HCT116 (cell line): ENCODE measurements around the gene AKAP5. TPM values are rescaled to one million over a fixed set of nuclear protein-coding genes. Genes with fewer than 3 reads are reported as not detected.

Experiments used
- ATAC-seq: fragments of 200-7000 bp; cut with Tn5 transposase; 2 replicates; pipeline ENCODE4 v1.9.1; 2020; ENCODE audit warnings: mild to moderate bottlenecking, moderate library complexity
- BruUV-seq: library from RNA; stranded (reverse); fragments of 400-500 nt; replicated peaks from 2 replicates; lab custom pipeline; 2021; lab: Mats Ljungman, UMichigan
- CTCF ChIA-PET: fragments of 300-600 bp; sonication (Branson Sonifier 250); formaldehyde crosslinking; loops from one replicate; lab custom pipeline; 2021; ENCODE audit warnings: antibody characterized with exemption; lab: Charles Lee
- POLR2A ChIA-PET: fragments of 300-600, 350-600 bp; sonication (Branson Sonifier 250); formaldehyde crosslinking; loops from one replicate; lab custom pipeline; 2021; ENCODE audit warnings: antibody characterized with exemption; lab: Charles Lee
- RAD21 ChIA-PET, 2 experiments: fragments of 300-600 bp; sonication (Branson Sonifier 250); formaldehyde crosslinking; loops; one replicate each; lab custom pipeline; 2023; ENCODE audit warnings: low total read pairs in 2 of 2; ENCODE audit not compliant: uncharacterized antibody in 2 of 2, unreplicated experiment in 2 of 2, low non-redundant PET in 1 of 2; lab: Charles Lee
- DNase-seq: peaks from one replicate; pipeline ENCODE4 v3.0.0-alpha.2; 2010; ENCODE audit warnings: low read depth, low spot score
- H2AFZ ChIP-seq: fragments of 200-600 bp; shearing (Covaris generic), sonication (generic); 2 replicates; pipeline ENCODE4 v1.6.1; 2017; ENCODE audit warnings: low read depth, mixed run types, mixed read lengths, antibody characterized with exemption, low read length; ENCODE audit not compliant: poor library complexity, severe bottlenecking
- H3K27ac ChIP-seq: 2 replicates; pipeline ENCODE4 v1.5.1; 2012; ENCODE audit warnings: low read depth, low read length
- H3K27me3 ChIP-seq: fragments of 200-600 bp; sonication (generic); 2 replicates; pipeline ENCODE4 v1.6.1; 2016; ENCODE audit warnings: mixed run types, low read length, mixed read lengths; ENCODE audit not compliant: insufficient read depth
- H3K36me3 ChIP-seq, 2 experiments: fragments of 200-500 bp in 1 of 2; fragments of 200-600 bp in 1 of 2; sonication (Bioruptor generic) in 1 of 2; sonication (generic) in 1 of 2; 2 replicates each; pipeline versions ENCODE4 v1.5.1 to v1.6.1; 2014 to 2016; ENCODE audit warnings: low read length in 2 of 2, inconsistent platforms in 1 of 2, mixed read lengths in 1 of 2, mixed run types in 1 of 2; ENCODE audit not compliant: insufficient read depth in 2 of 2, control insufficient read depth in 1 of 2
- H3K4me1 ChIP-seq, 2 experiments: fragments of 200-600 bp in 1 of 2; sonication (generic) in 1 of 2; 2 replicates each; pipeline versions ENCODE4 v1.5.1 to v1.6.1; 2012 to 2017; ENCODE audit warnings: low read length in 2 of 2, inconsistent platforms in 1 of 2, mild to moderate bottlenecking in 1 of 2, mixed read lengths in 1 of 2, mixed run types in 1 of 2, moderate library complexity in 1 of 2; ENCODE audit not compliant: insufficient read depth in 2 of 2, control insufficient read depth in 1 of 2
- H3K4me2 ChIP-seq: fragments of 200-600 bp; sonication (generic); 2 replicates; pipeline ENCODE4 v1.6.1; 2017; ENCODE audit warnings: mixed run types, low read length, mixed read lengths
- H3K4me3 ChIP-seq, 2 experiments: fragments of 200-600 bp in 1 of 2; sonication (generic) in 1 of 2; replicated peaks in 1 of 2; 2 replicates each; pipeline ENCODE4 v1.5.1; 2011 to 2016; ENCODE audit warnings: low read length in 2 of 2, control low read depth in 1 of 2, low read depth in 1 of 2, mild to moderate bottlenecking in 1 of 2, mixed read lengths in 1 of 2, mixed run types in 1 of 2
- H3K79me2 ChIP-seq: fragments of 200-600 bp; sonication (generic); 2 replicates; pipeline ENCODE4 v1.6.1; 2017; ENCODE audit warnings: mild to moderate bottlenecking, mixed run types, low read length, moderate library complexity, mixed read lengths; ENCODE audit not compliant: insufficient read depth
- H3K9ac ChIP-seq: fragments of 200-600 bp; sonication (generic); 2 replicates; pipeline ENCODE4 v1.6.1; 2016; ENCODE audit warnings: low read length, mixed read lengths
- H3K9me2 ChIP-seq: fragments of 200-600 bp; sonication (generic), shearing (Covaris generic); 2 replicates; pipeline ENCODE4 v1.6.1; 2017; ENCODE audit warnings: mixed run types, mild to moderate bottlenecking, moderate library complexity; ENCODE audit not compliant: insufficient read depth
- H3K9me3 ChIP-seq, 2 experiments: fragments of 200-500 bp in 1 of 2; fragments of 200-600 bp in 1 of 2; sonication (Bioruptor generic) in 1 of 2; sonication (generic) in 1 of 2; 2 replicates each; pipeline ENCODE4 v1.6.1; 2014 to 2017; ENCODE audit warnings: low read length in 2 of 2, mixed read lengths in 2 of 2, inconsistent platforms in 1 of 2, low read depth in 1 of 2, mild to moderate bottlenecking in 1 of 2, mixed run types in 1 of 2, moderate library complexity in 1 of 2; ENCODE audit not compliant: control insufficient read depth in 1 of 2, insufficient read depth in 1 of 2
- H4K20me1 ChIP-seq: fragments of 200-600 bp; sonication (generic), shearing (Covaris generic); 2 replicates; pipeline ENCODE4 v1.6.1; 2017; ENCODE audit warnings: mixed run types, mild to moderate bottlenecking, moderate library complexity; ENCODE audit not compliant: insufficient read depth
- CEBPB ChIP-seq: IDR thresholded peaks from 2 replicates; pipeline ENCODE4 v1.6.1; 2012; ENCODE audit warnings: low read depth
- EGR1 ChIP-seq: IDR thresholded peaks from 2 replicates; pipeline ENCODE4 v1.6.1; 2012; ENCODE audit warnings: low read depth
- JUND ChIP-seq: IDR thresholded peaks from 2 replicates; pipeline ENCODE4 v1.6.1; 2012
- SIN3A ChIP-seq: IDR thresholded peaks from 2 replicates; pipeline ENCODE4 v1.6.1; 2012; ENCODE audit warnings: low read depth
- YY1 ChIP-seq: IDR thresholded peaks from 2 replicates; pipeline ENCODE4 v1.6.1; 2011; ENCODE audit warnings: low read length, low read depth, moderate library complexity, mild to moderate bottlenecking; ENCODE audit not compliant: insufficient replicate concordance; ENCODE audit errors: extremely low read depth
- intact Hi-C: fragments of 100-400 bp; cut with micrococcal nuclease; formaldehyde crosslinking; loops from 2 replicates; pipeline ENCODE4 v1.10.0; 2022
- total RNA-seq: library from RNA; stranded (reverse); gene quantifications from one replicate; pipeline ENCODE4 v1.2.1, GENCODE V29; 2021; ENCODE audit not compliant: unreplicated experiment
- TF ChIP-seq, protein P1 (sequence below): IDR thresholded peaks from 2 replicates; pipeline ENCODE4 v1.6.1; 2011; ENCODE audit warnings: mild to moderate bottlenecking, low read length, moderate library complexity; ENCODE audit not compliant: insufficient replicate concordance; ENCODE audit errors: extremely low read depth
- TF ChIP-seq, protein P2 (sequence below), 3 experiments: fragments of 200-600 bp in 1 of 3; sonication (generic) in 1 of 3; IDR thresholded peaks in 2 of 3; conservative IDR thresholded peaks in 1 of 3; 2 replicates each; pipeline ENCODE4 v1.5.1; 2012 to 2017; ENCODE audit warnings: low read depth in 2 of 3, low read length in 2 of 3, antibody characterized with exemption in 1 of 3, borderline replicate concordance in 1 of 3, control low read depth in 1 of 3, mild to moderate bottlenecking in 1 of 3, mixed read lengths in 1 of 3, mixed run types in 1 of 3, moderate library complexity in 1 of 3; ENCODE audit not compliant: insufficient read depth in 1 of 3

AKAP5 gene
- total RNA-seq, 1 experiment from 2014 or later: 0.54 TPM

DNA sequence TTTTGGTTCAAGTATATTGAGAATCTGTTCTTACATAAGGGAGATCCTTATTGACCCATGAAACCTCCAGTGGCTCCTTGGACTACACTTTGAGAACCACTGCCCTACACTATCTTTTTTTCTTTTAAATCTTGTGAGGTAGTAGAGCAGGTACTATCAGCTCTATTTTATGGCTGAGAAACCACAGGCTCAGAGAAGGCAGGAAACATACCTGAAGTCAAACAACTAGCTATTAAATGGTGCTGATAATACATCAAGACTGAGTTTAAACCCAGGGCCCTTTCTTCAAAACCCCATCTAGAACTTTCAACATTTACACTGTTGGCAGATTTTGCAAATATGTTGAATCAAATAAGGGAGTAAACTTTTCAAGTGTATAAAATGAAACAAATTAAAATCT, 31.5 kb downstream of the AKAP5 start:
- POLR2A ChIA-PET: interaction anchor here (0.7 kb wide), 1 partner anchor 8 kb away, joined by 3 read pairs; the partner anchor contains the start of gene ZBTB1

More for the DNA sequence above, 31.5 kb downstream of the AKAP5 start:
- ATAC-seq: no peak
- Histone ChIP-seq H3K4me2 (no peak overlapping the region), H3K4me3 (no peak overlapping the region), H3K79me2 (peaks cover 43% of the 10 kb centered on the region)
- no TSS peak for BruUV-seq
- DNase-seq: no peak
- no peak for TF ChIP-seq CEBPB
- TF ChIP-seq, protein P1, sequence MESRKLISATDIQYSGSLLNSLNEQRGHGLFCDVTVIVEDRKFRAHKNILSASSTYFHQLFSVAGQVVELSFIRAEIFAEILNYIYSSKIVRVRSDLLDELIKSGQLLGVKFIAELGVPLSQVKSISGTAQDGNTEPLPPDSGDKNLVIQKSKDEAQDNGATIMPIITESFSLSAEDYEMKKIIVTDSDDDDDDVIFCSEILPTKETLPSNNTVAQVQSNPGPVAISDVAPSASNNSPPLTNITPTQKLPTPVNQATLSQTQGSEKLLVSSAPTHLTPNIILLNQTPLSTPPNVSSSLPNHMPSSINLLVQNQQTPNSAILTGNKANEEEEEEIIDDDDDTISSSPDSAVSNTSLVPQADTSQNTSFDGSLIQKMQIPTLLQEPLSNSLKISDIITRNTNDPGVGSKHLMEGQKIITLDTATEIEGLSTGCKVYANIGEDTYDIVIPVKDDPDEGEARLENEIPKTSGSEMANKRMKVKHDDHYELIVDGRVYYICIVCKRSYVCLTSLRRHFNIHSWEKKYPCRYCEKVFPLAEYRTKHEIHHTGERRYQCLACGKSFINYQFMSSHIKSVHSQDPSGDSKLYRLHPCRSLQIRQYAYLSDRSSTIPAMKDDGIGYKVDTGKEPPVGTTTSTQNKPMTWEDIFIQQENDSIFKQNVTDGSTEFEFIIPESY: no peak
- no peak for TF ChIP-seq SIN3A
- TF ChIP-seq, protein P2, sequence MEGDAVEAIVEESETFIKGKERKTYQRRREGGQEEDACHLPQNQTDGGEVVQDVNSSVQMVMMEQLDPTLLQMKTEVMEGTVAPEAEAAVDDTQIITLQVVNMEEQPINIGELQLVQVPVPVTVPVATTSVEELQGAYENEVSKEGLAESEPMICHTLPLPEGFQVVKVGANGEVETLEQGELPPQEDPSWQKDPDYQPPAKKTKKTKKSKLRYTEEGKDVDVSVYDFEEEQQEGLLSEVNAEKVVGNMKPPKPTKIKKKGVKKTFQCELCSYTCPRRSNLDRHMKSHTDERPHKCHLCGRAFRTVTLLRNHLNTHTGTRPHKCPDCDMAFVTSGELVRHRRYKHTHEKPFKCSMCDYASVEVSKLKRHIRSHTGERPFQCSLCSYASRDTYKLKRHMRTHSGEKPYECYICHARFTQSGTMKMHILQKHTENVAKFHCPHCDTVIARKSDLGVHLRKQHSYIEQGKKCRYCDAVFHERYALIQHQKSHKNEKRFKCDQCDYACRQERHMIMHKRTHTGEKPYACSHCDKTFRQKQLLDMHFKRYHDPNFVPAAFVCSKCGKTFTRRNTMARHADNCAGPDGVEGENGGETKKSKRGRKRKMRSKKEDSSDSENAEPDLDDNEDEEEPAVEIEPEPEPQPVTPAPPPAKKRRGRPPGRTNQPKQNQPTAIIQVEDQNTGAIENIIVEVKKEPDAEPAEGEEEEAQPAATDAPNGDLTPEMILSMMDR (IDR thresholded peaks at IDR 0.05 in 2 of 3, conservative IDR thresholded peaks at IDR 0.05 in 1 of 3; ENCODE audit: borderline replicate concordance in 1 of 3, insufficient read depth in 1 of 3, low read depth in 2 of 3, low read length in 2 of 3): no peak
- TF ChIP-seq JUND: no peak
- TF ChIP-seq YY1: no peak
- TF ChIP-seq EGR1: no peak
- TF ChIP-seq, all 23 proteins: peak for 0
- Histone ChIP-seq H3K27ac (no peak overlapping the region), H3K9ac (no peak overlapping the region), H4K20me1 (no peaks in the 10 kb centered on the region), H2AFZ (no peak overlapping the region), H3K36me3 (peaks cover 4 to 8% of the 10 kb centered on the region in 2 experiments; a peak in 3 of 4 replicates), H3K9me2 (no peaks in the 10 kb centered on the region), H3K9me3 (no peaks in the 10 kb centered on the region), H3K4me1 (peaks cover 15 to 20% of the 10 kb centered on the region in 2 experiments), H3K27me3 (no peaks in the 10 kb centered on the region)
- CTCF ChIA-PET: interaction anchor here (1.4 kb wide), 2 partner anchors 12 to 14 kb away, joined by 3 read pairs; no protein-coding TSS in a partner anchor
- intact Hi-C loops: no loop called here
- RAD21 ChIA-PET: no interaction called here
